Measurements from ENCODE around the gene TFB2M.

DNA sequence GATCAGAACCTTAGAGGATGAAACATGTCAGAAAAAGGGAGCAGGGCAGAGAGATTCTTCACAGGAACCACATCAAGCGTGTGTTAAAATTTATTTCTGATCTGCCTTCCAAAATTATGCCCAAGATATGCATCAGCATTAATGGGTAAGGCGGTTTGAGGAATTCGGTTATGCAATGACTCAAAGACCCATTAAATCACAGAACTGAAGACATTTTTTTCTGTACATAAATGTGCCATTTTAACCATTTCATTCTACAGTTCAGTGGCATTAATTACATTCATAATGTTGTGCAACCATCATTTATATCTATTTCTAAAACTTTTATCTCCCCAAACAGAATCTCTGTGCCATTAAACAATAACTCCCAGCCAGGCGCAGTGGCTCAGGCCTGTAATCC is 43.6 kb upstream of the TFB2M start:
- no peak for TF ChIP-seq REST (IDR thresholded peaks at IDR 0.05; ENCODE audit: insufficient read depth in 1 of 2, low read depth in 2 of 2, low read length in 2 of 2)
- TF ChIP-seq TAF1 (IDR thresholded peaks at IDR 0.05; ENCODE audit: borderline replicate concordance, insufficient read depth, low read length) = no peak
- TF ChIP-seq POLR2AphosphoS5 (IDR thresholded peaks at IDR 0.05; ENCODE audit: low read depth, low read length) = no peak
- no peak for TF ChIP-seq SIN3A (IDR thresholded peaks at IDR 0.05; ENCODE audit: borderline replicate concordance, insufficient read depth, low read length)
- TF ChIP-seq FOXP2 (optimal IDR thresholded peaks at IDR 0.05; ENCODE audit: borderline replicate concordance, extremely low read depth, extremely low read length, insufficient read depth) = no peak

Measured in PFSK-1 (cell line).